Activated CD8-positive, alpha-beta memory T cell treated with anti-CD3 and anti-CD28 coated beads for 24 hours (primary cell): ENCODE results near the gene LHPP.
"Not testable (repeated sequence)": the region's sequence is repeated elsewhere in the genome, so short reads cannot be mapped to it uniquely, and the experiment has no call there.

ENCODE experiments used
- DNase-seq: peaks from one replicate; pipeline ENCODE4 v3.0.0-alpha.2; 2020

LHPP gene

DNA sequence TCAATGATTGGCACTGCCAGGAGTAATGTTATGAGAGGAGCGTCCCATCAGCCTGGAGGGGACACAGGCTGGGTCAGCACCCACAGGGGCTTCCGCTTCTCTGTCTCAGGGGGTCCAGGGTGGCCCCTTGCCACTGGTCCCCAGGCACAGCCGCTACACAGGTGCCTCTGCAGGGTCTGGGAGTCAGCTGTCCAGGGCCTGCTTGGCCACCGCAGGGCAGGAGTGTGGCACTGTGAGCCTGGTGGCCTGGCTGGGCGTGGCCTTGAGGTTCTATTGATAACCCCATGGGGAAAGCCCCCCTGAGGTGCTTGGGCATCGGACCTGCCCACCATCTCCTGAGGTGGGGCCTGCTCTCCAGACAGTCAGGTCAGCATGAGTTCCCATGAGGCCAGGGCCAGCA is 136.6 kb downstream of the LHPP start:
- no peak for DNase-seq

DNA sequence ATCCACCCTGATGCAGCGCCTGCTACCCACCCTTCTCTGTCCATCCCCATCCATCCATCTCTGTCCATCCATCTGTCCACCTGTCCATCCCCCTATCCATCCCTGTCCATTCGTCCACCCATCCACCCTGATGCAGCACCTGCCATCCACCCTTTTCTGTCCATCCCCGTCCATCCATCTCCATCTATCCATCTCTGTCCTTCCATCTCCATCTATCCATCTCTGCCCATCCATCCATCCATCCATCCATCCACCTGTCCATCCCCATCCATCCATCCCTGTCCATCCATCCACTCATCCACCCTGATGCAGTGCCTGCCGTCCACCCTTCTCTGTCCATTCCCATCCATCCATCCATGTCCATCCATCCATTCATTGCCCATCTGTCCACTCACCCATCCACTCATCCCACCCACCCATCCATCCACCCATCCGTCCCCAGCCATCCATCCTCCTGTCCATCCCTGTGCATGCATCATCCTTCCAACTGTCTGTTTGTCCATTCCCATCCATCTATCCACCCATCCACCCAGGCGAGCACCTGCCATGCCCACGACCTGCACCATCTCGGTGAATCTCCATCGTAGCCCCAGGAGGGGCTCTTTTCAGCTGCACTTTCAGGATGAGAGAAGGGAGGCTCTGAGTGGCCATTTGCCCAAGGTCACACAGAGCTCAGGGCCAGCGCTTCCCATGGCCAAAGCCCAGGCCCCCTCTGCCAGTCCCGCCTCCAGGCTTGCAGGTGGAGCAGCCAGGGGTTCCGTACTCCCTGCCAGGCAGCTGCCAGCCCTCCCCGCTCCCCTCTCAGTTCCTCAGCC is 137.4 kb downstream of the LHPP start:
- no peak for DNase-seq

DNA sequence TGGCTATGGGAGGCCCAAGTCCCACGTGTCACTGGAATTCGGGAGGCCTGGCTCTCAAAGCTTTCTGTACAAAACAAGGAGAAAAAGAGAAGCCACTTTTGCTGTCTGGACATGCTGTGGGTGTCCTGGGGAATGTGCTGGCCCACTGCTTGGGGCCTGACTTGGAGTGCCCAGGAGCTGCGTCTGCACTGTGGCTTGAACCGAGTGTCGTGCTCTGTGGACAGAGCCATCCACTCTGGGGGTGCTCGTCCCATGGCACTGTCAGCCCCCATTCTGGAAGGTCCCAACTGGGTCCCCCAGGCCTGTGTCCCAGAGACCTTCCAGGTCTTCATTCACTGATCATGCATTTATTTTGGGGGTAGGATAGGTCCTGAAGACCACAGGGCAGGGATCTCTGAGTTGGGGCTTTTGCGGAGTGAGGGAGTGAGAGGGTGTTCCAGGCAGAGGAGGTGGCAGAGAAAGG is 138.0 kb downstream of the LHPP start:
- DNase-seq, result no peak

DNA sequence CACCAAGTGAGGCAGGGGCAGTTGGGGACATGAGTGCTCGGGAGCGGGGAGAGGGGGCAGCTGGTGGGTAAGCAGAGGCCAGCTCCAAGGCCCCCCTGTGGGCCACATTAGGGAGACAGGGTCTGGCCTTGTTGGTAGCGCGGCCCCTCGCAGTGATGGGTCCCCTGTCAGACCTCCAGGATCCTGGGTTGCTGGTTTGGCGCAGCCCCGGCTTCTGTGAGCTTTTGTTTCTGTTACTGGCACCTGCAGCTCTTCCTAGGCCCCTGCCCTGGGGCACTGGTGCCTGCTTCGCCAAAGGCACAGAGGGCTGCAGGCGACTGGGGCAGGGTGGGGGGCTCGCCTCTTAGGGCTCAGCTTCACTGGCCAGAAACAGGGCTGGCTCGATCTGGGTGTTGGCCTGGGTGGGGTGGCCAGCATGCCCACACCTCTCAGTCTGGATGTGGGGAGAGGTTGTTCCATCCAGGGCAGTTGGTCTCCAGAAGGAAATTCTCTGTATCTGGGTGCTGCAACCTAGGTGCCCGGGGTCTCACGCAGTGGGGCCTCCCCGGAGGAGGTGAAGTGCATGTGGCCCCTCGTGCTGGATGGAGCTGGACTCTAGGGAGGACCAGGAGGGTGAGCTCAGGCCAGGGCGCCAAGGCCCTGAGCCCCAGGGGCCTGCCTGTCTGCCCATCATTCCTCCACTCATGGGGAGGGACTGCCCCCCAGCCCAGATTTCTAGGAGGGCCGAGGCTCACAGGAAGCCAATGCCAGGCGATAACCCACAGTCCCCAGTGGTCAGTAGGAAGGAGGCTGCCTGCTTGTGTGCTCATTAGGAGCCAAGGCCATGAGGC is 138.6 kb downstream of the LHPP start:
- DNase-seq, result no peak

DNA sequence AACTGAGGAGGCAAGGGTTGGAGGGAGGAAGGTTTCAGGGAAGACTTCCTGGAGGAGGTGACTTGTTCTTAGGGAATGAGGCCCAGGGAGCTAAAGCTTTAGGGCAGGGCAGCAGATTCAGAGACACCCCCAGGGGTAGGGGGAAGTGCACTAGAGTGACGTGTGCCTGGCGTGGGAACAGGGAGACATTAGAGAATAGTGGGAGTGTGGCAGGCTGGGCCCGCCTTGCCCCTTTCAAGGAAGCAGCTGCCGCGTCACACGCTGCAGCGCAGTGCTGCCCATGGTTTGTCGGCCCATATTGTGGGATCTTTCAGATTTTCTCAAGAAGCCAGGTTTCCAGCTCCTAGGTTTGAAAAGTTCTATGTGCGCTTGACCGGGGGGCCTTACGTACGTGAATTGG is 139.4 kb downstream of the LHPP start:
- no peak for DNase-seq

DNA sequence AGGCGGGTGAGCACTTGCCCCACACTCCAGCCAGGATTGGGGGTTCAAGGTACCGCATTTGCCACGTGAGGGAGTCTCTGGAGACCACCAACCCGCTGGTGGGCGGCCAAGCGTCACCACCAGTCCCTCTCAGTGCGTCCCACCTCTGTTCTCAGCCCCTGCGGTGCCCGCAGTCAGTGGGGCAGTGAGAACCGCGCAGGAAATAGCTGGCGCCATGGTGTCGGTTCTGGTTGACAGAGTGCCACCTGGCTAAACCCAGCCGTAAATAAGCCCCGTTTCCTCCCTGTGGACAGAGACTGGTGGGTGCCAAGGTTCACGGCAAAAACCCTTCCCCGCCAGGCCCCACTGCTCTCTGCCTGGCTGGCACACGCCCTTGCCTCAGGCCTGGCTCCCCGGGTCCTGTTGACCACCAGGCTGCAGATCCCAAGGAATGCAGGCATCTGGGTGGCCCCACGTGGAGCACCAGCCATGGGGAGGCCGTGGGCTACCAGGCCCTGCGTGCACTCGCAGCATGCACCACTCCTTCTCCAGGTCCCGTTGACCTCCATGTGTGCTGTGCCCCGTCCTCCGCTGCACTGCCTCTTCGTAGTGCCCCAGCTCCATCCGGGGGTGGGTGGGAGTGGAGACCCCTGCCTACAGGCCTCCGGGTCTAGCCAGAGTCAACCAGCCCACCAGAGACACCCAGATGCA is 140.0 kb downstream of the LHPP start:
- no peak for DNase-seq

DNA sequence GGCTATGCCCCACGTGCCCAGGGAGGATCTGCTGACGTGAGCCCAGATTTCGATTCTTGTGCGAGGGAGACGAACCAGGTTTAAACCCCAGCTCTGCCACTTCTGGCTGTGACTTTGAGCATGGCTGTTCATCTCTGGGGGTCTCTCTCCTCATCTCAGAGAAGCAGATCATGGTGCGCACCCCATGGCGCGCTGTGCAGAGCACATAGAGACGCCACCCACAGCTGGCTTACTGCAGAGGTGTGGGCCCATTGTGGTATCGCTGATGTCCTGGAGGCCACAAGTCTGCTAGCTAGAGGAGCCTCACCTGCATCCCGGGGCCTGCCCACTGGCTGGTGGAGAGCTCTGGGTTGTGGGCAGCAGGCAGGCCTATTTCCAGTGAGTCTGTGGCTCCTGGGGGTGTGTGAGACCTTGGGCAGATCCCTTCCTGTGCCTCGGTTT is 140.5 kb downstream of the LHPP start:
- DNase-seq, result no peak

DNA sequence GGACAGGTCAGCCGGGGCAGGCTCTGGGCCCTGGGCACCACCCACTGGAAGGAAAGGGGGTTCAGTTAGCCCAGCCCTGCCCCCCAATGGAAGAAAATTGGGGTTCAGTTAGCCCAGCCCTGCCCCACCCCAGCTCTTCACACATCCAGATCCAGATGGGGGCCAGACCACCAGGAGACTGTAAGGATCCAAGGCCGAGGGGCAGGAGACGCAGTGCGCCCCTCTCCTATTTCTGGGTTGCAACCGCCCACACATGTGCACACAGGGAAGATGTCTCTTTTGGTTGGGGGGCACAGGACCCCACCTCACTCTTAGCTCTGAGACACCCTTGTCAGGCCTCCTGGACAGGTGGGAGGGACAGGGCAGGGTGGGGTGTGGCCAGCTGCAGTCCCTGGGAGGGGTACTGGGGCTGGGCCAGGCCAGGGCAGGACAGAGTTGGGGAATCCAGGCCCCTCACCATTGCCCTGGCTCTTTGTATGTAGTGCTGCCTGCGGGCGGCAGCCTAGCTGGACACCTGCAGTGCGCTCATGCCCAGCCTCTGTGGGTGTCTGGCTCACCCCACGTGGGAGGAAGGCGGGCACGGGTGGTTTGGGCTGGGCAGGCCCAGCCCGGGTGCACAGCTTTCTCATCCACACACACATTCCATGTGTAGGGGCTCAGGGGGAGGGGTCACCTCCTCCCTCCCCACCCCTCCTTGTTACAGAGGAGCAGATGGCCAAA is 141.2 kb downstream of the LHPP start:
- DNase-seq, result no peak

DNA sequence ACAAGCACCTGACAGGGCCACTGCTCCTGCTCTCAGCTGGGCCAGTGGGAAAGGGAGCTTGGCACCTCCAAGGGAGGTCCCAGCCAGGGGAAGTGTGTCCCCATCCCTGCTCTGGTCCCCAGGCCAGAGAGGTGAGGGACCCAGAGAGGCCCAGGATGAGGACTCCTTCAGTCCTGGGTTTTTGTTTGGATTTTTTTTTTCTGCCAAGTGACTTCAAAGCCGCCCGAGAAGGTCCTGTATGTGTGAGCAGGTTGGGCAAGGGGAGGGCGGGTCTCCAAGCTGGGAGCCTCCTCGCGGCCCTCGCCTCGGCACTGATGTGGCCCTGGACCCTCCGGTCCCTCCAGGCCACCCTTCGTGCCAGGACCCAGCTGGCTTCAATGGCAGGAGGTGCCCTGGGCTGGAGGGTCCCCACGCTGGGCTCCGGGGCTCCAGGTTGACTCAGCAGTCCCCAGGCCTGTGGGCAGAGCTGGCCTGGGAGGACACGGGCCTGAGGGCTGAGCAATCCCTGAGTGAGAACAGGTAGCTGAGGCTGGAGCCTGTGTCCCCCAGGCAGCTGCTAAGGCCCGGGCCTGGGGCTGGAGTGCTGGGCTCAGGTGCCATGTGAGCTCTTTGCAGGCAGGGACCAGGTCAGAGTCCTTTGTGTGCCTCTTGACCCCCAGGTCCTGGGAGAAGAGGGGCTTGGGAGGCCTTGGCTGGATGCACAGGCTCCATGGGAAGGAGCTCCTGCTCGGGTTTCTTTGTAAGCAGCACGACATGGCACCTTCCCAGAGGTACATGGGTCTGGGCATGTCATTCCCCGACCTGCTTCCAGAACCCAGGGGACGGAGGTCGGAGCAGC is 142.0 kb downstream of the LHPP start:
- DNase-seq, result no peak

DNA sequence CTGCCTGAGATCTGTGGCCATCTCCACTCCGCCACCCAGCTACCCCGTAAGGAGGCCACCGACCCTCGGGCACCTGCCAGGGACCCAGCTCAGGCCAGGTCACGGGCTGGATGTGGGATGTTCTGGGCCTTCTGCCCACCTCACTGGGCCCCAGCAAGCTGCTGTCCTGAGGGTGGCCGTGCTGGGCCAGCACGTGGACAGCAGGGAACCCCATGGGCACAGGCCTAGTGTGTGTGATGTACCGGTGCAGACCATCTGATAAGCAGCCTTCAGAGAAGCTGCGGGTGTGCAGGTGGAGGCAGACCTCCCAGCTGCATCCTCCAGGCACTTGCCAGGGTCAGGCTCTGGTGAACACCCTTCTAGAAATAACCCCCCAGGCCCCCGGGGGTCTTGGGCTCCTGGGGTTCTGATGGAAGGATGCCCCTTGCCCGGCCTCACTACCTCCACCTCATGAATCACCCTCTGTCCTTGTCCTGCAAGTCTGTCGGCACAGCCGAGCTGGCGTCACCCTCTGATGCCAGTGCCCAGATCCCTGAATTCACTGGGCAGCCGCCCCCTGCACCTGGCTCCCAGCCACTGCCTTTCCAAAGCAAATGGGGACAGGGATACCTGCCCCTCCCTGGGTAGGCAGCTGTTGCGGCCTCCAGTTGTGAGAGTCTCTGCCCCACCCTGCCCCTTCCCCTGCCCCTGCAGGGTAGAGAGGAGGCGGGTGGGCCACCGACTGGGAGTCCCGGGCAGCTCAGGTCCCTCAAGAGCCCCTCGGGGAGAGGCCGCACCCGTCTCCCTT is 142.8 kb downstream of the LHPP start:
- no peak for DNase-seq

DNA sequence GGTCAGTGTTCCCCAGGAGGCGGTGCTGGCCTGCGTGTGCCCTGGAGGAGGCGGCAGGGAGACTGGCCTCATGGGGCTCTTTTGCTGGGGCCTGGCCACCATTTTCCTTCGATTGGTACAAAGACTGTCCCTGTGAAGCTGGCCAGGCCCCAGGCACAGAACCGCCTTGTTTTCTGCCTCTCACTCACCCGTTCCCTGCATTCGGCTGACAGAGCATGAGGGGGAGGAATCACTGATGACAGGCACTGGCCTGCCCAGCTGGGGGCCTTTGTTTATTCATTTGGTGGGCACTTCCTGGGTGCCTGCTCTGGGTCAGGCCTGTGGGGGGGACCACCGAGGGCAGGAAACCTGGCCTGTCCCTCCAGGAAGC is 143.4 kb downstream of the LHPP start:
- DNase-seq, result no peak

DNA sequence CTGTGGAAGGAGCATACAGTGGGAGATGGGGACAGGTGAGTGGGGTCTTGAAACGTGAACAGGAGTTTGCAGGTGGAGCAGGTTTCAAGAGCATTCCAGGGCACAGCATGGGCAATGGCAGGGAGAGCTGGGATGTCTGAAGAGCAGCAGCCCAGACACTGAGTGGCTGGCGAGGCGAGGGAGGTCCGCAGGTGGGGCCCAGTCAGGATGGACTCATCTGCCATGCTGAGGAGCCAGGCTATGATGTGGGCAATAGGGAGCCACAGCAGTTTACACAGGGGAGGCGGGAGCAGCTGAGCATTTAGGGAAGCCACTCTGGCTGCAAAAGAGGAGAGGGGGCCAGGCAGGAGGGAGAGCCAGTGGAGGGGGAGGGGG is 143.8 kb downstream of the LHPP start:
- DNase-seq, result no peak

DNA sequence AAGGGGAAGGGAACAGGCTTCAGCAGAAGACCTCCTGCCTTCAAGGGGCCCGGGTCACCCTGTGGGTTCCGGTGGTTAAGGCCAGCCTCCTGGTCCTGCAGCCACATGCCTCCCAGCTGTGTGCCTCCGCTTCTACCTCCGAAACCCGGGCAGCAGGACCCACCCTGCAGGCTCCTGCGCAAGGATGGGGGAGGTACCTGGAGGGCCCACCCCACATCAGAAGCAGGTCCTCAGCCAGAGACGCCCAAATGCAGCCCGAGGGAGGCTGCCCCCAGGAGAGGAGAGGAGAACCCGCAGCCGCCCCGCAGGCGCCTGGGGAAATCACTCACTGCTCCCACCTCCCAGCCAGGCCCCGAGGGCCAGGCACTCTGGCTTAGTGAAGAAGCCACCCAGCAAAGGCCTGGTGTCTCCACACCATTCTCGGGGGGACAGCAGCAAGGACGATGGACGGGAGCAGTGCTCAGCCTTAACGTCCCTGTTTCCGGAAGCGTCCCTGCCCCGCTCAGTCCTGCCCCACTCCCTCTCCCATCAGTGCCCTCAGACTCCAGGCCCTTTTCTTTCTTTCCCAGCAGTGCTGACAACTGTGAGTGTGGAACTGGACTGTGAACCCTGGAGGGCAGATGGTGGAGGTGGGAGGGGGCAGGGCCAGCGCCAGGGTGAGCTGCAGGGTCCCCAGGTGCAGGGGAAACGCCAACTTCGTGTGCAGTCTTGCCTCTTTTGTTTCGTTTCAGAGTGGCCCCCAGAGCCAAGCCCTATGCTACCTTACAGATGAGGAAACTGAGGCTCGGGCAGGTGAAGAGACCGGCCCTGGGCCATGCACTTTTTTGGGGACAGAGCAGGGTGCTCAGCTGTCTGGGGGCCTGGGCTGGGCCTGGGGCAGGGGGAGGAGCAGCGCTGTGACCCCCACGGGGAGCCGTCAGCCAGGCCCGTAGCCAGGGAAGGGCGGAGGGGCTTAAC is 144.5 kb downstream of the LHPP start:
- no peak for DNase-seq

DNA sequence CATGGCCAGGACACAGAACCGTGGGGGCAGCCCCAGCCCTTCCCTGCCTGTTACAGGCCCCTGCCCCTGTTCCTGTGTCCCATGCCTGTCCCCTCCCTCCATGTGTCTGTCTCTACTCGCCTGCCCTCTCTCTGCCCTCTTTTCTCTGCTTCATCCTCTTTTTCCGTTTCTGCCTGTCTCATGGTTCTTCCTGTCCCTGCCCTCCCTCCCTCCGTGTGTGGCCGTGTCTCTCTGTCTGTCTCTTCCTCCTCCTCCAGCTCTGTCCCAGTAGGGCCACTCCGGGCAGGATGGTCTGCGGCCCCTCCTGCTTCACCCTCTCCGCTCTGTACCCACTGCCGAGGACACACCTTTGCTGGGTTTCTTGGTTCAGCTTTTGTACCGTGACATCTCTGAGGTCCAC is 145.2 kb downstream of the LHPP start:
- no peak for DNase-seq

DNA sequence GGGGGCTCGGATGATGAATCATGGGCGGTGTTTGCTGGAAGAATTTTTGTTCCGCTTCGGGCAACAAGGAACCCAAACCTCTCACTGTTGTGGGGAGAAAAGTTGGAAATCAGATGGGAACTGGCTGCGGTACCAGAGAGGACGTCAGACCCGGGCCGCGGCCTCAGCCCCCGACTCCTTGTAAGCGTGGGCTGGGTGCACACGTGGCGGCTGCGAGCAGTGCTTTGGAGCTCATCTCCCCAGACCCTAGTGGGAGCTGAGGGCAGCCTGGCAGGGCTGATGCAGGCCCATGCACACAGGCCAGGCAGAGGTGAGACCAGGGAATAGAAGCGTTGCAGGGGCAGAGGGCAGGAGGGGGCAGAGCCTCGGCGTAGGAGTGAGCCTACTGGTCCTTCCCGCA is 146.1 kb downstream of the LHPP start:
- no peak for DNase-seq

DNA sequence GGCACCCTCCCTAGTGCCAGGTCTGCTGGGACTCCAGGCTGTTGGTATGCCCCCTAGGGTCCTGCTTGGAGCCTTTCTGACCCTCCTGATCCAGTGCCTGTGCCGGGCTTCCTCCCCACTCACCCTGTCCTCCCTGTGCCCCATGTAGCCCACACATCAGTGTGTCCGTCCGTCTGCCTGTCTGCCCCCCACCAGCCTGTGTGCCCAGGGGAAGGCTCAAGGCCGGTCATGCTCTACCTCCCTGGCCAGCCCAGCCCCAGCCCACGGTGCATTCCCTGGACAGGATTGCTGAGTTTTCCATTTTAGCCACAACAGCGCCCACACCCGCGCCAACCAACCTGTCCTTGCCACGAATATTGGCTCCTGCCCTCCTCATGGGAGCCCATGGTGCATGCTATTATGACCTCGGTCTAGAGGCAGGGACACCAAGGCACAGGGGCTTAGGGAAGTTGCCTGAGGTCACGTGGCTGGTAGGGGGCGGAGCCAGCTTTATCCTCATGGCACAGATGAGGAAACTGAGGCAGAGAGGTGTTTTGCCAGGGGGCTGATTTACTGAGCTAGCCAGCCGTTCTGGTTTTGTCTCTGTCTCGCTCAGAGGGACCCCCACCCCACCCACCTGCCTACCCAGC is 146.6 kb downstream of the LHPP start:
- DNase-seq, result no peak

DNA sequence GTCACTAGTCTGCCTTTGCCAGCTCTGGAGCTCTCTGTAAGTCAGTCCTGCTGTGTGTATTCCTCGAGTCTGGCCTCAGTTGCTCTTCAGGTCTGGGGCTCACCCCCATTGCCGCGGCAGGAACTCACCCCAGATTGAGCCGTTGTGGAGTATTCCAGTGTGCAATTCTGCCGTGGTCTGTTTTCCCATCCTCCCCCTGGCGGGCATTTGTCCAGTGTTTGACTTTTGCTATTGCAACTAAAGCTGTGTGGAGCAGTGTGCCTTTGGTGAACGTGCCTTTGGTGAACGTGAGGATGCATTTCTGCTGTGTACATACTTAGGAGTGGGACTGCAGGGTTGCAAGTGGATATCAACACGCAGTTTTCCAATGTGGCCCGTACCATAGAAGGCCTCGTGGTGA is 148.1 kb downstream of the LHPP start:
- no peak for DNase-seq

DNA sequence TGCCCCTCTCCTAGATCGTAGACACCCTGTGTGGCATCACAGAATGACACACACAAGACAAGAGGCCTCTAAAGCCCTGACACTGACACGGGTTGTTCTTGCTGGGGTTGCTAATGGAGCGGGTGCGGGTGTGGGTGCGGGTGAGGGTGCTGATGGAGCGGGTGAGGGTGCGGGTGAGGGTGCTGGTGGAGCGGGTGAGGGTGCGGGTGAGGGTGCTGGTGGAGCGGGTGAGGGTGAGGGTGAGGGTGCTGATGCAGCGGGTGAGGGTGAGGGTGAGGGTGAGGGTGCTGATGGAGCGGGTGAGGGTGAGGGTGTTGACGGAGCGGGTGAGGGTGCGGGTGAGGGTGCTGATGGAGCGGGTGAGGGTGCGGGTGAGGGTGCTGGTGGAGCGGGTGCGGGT is 148.6 kb downstream of the LHPP start:
- DNase-seq, result not testable (repeated sequence)

DNA sequence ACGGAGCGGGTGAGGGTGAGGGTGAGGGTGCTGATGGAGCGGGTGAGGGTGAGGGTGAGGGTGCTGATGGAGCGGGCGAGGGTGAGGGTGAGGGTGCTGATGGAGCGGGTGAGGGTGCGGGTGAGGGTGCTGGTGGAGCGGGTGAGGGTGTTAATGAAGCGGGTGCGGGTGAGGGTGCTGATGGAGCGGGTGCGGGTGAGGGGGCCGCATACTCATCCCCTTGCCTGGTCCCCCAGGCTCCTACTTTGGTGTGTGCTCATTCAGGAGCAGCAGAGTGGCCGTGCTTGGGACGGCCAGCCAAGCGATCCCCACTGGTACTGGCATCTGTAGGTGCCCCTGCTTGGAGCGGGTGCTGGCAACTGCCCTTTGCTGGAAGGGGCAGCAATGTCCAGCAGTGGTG is 149.2 kb downstream of the LHPP start:
- not testable (repeated sequence) for DNase-seq
